ENCODE measurements around the gene PTPRE.

The PTPRE gene

GRCh38 chr10:127911218-127911866 is 4.4 kb downstream of the PTPRE start:
- no peak for DNase-seq (ENCODE audit: low read depth)
- no peak overlapping the region for H3K4me3 ChIP-seq (ENCODE audit: low read depth, low read length)
- TF ChIP-seq POLR2A (IDR thresholded peaks at IDR 0.05; ENCODE audit: extremely low read depth, insufficient read length): no peak

- TF ChIP-seq CTCF (IDR thresholded peaks at IDR 0.05; ENCODE audit: low read depth, low read length): no peak
- DNase-seq (ENCODE audit: low read depth): no peak
- no peak overlapping the region for H3K4me3 ChIP-seq (ENCODE audit: low read depth, low read length)
These were observed 5.0 kb downstream of the PTPRE start for GRCh38 chr10:127911867-127912257.

- no peak for DNase-seq (ENCODE audit: low read depth)
- TF ChIP-seq MAX (IDR thresholded peaks at IDR 0.05; ENCODE audit: low read depth, low read length): no peak
- no peak for TF ChIP-seq CTCF (IDR thresholded peaks at IDR 0.05; ENCODE audit: low read depth, low read length)
- TF ChIP-seq MYC (IDR thresholded peaks at IDR 0.05; ENCODE audit: low read depth, low read length): no peak
- TF ChIP-seq POLR2A (IDR thresholded peaks at IDR 0.05; ENCODE audit: extremely low read depth, insufficient read length): no peak
- no peak overlapping the region for H3K4me3 ChIP-seq (ENCODE audit: low read depth, low read length)
These were observed 5.9 kb downstream of the PTPRE start for GRCh38 chr10:127912607-127913367.

- TF ChIP-seq MYC (IDR thresholded peaks at IDR 0.05; ENCODE audit: low read depth, low read length) (no peak), MAX (IDR thresholded peaks at IDR 0.05; ENCODE audit: low read depth, low read length) (no peak), POLR2A (IDR thresholded peaks at IDR 0.05; ENCODE audit: extremely low read depth, insufficient read length) (no peak), CTCF (IDR thresholded peaks at IDR 0.05; ENCODE audit: low read depth, low read length) (no peak)
- DNase-seq (ENCODE audit: low read depth): no peak
- no peak overlapping the region for H3K4me3 ChIP-seq (ENCODE audit: low read depth, low read length)
These were observed 6.5 kb downstream of the PTPRE start for GRCh38 chr10:127913368-127913759.

- no peak for TF ChIP-seq MYC (IDR thresholded peaks at IDR 0.05; ENCODE audit: low read depth, low read length)
- no peak for TF ChIP-seq POLR2A (IDR thresholded peaks at IDR 0.05; ENCODE audit: extremely low read depth, insufficient read length)
- TF ChIP-seq CTCF (IDR thresholded peaks at IDR 0.05; ENCODE audit: low read depth, low read length): no peak
- no peak for TF ChIP-seq MAX (IDR thresholded peaks at IDR 0.05; ENCODE audit: low read depth, low read length)
- no peak for DNase-seq (ENCODE audit: low read depth)
- H3K4me3 ChIP-seq (ENCODE audit: low read depth, low read length): no peak overlapping the region
These were observed 8.4 kb downstream of the PTPRE start for GRCh38 chr10:127915324-127915723.

GRCh38 chr10:127916826-127917225 is 9.9 kb downstream of the PTPRE start:
- DNase-seq (ENCODE audit: low read depth): no peak
- TF ChIP-seq POLR2A (IDR thresholded peaks at IDR 0.05; ENCODE audit: extremely low read depth, insufficient read length): no peak
- TF ChIP-seq MYC (IDR thresholded peaks at IDR 0.05; ENCODE audit: low read depth, low read length): no peak
- no peak for TF ChIP-seq CTCF (IDR thresholded peaks at IDR 0.05; ENCODE audit: low read depth, low read length)
- no peak for TF ChIP-seq MAX (IDR thresholded peaks at IDR 0.05; ENCODE audit: low read depth, low read length)
- H3K4me3 ChIP-seq (ENCODE audit: low read depth, low read length): no peak overlapping the region
